Common myeloid progenitor, CD34-positive (primary cell): ENCODE measurements around the gene SPINDOC. TPM values are rescaled to one million over a fixed set of nuclear protein-coding genes. Genes with fewer than 3 reads are reported as not detected.
A peak's percentile ranks its signal among the peaks of the same experiment; 100 is the strongest.

Experiments
- CTCF ChIA-PET: fragments of 350-600 bp; sonication (Branson Sonifier 250); formaldehyde crosslinking; loops from one replicate; lab custom pipeline; 2021; ENCODE audit warnings: antibody characterized with exemption; lab: Charles Lee
- POLR2A ChIA-PET: fragments of 350-600 bp; sonication (Branson Sonifier 250); formaldehyde crosslinking; loops from one replicate; lab custom pipeline; 2021; ENCODE audit warnings: antibody characterized with exemption; lab: Charles Lee
- DNase-seq, 3 donors: peaks; one replicate each; pipeline versions ENCODE4 v3.0.0 to v3.0.0-alpha.2; 2013
- H3K27ac ChIP-seq, 2 experiments: 1 replicate in 1 of 2; 2 replicates in 1 of 2; pipeline ENCODE4 v1.7.0; 2013; ENCODE audit warnings: inconsistent platforms in 2 of 2, low read length in 2 of 2, mild to moderate bottlenecking in 2 of 2, low read depth in 1 of 2, moderate library complexity in 1 of 2; ENCODE audit not compliant: severe bottlenecking in 2 of 2, insufficient read depth in 1 of 2, poor library complexity in 1 of 2
- H3K27me3 ChIP-seq, 5 experiments: replicated peaks in 2 of 5; 1 replicate in 3 of 5; 2 replicates in 2 of 5; pipeline versions ENCODE4 v1.6.1 to v1.7.0; 2013; ENCODE audit warnings: low read length in 4 of 5, mild to moderate bottlenecking in 2 of 5, moderate library complexity in 2 of 5, inconsistent platforms in 1 of 5; ENCODE audit not compliant: insufficient read depth in 5 of 5, control insufficient read depth in 4 of 5
- H3K36me3 ChIP-seq, 4 experiments: 1 replicate in 2 of 4; 2 replicates in 2 of 4; pipeline versions ENCODE4 v1.6.1 to v1.7.0; 2013; ENCODE audit warnings: low read length in 3 of 4, control low read depth in 1 of 4, mild to moderate bottlenecking in 1 of 4; ENCODE audit not compliant: control insufficient read depth in 4 of 4, insufficient read depth in 4 of 4
- H3K4me1 ChIP-seq, 4 experiments: 1 replicate in 3 of 4; 2 replicates in 1 of 4; pipeline versions ENCODE4 v1.6.1 to v1.7.1; 2013; ENCODE audit warnings: low read length in 3 of 4, mild to moderate bottlenecking in 3 of 4, control low read depth in 1 of 4, inconsistent platforms in 1 of 4, moderate library complexity in 1 of 4; ENCODE audit not compliant: control insufficient read depth in 4 of 4, insufficient read depth in 4 of 4; ENCODE audit errors: control extremely low read depth in 1 of 4
- H3K4me3 ChIP-seq, 7 experiments: 1 replicate in 4 of 7; 2 replicates in 3 of 7; pipeline versions ENCODE4 v1.5.1 to v1.7.0; 2013; ENCODE audit warnings: mild to moderate bottlenecking in 7 of 7, low read length in 6 of 7, moderate library complexity in 6 of 7, inconsistent platforms in 2 of 7, low read depth in 2 of 7, control low read depth in 1 of 7; ENCODE audit not compliant: insufficient read depth in 4 of 7, control insufficient read depth in 1 of 7; ENCODE audit errors: extremely low read depth in 1 of 7
- H3K9me3 ChIP-seq, 5 experiments: 1 replicate in 4 of 5; 2 replicates in 1 of 5; pipeline versions ENCODE4 v1.6.1 to v1.7.1; 2013; ENCODE audit warnings: low read length in 4 of 5, mild to moderate bottlenecking in 2 of 5, inconsistent platforms in 1 of 5, low read depth in 1 of 5, moderate library complexity in 1 of 5; ENCODE audit not compliant: control insufficient read depth in 4 of 5, insufficient read depth in 2 of 5; ENCODE audit errors: control extremely low read depth in 1 of 5
- WGBS: methylation state at CpG from one replicate; pipeline ENCODE4 v1.1.5; 2013; ENCODE audit not compliant: insufficient coverage; 5-methylcytosine and 5-hydroxymethylcytosine counted together
- polyA plus RNA-seq: library from polyadenylated mRNA; unstranded; fragments of 120-200 nt; gene quantifications from one replicate; pipeline ENCODE4 v1.2.1, GENCODE V29; 2013

The SPINDOC gene
- 18.6 TPM for polyA plus RNA-seq

- DNase-seq = peak; percentile 34 to 57 (median 42)
- POLR2A ChIA-PET = interaction anchor here (1.0 kb wide), 1 partner anchor 352 kb away, joined by 3 read pairs; no protein-coding TSS in a partner anchor
- CTCF ChIA-PET = interaction anchor here (0.7 kb wide), 1 partner anchor 25 kb away, joined by 3 read pairs; no protein-coding TSS in a partner anchor
- Histone ChIP-seq H3K9me3 (no peaks in the 10 kb centered on the region), H3K4me3 (peak within 1 kb of the TSS; percentile 69 to 86 (median 80)), H3K4me1 (peaks cover 4 to 20% (median 15%) of the 10 kb centered on the region in 4 experiments), H3K27ac (peak within 1 kb of the TSS in 1 of 2 experiments; percentile 43), H3K36me3 (peaks cover 2 to 24% (median 14%) of the 10 kb centered on the region in 4 experiments), H3K27me3 (no peaks in the 10 kb centered on the region)
- WGBS = 0% methylated on average over 27 of the region's 65 CpGs
Observed at GRCh38 chr11:63813035-63813562, at the start of gene SPINDOC. TSS of gene SPINDOC (plus strand) at chr11:63813456. CDS start at chr11:63813687, 231 bp downstream.

- WGBS = 98% methylated on average over 58 of the region's 82 CpGs
- Histone ChIP-seq H3K4me3 (no peak overlapping the region), H3K27me3 (no peaks in the 10 kb centered on the region), H3K4me1 (peaks cover 0 to 18% (median 15%) of the 10 kb centered on the region in 4 experiments), H3K27ac (no peak overlapping the region), H3K36me3 (peaks cover 5 to 49% (median 29%) of the 10 kb centered on the region in 4 experiments), H3K9me3 (no peaks in the 10 kb centered on the region)
- ChIA-PET CTCF (interaction anchor here (1.0 kb wide), 1 partner anchor 74 kb away, joined by 4 read pairs; no protein-coding TSS in a partner anchor), POLR2A (no interaction called here)
- no peak for DNase-seq
Observed at GRCh38 chr11:63763496-63764339, 49.5 kb upstream of the SPINDOC start.

- Histone ChIP-seq H3K4me1 (peaks cover 0 to 24% (median 17%) of the 10 kb centered on the region in 4 experiments), H3K9me3 (no peaks in the 10 kb centered on the region), H3K27me3 (no peaks in the 10 kb centered on the region), H3K36me3 (peaks cover 5 to 47% (median 28%) of the 10 kb centered on the region in 4 experiments), H3K4me3 (no peak overlapping the region), H3K27ac (no peak overlapping the region)
- 94% methylated on average over 17 of the region's 23 CpGs for WGBS
- CTCF ChIA-PET = interaction anchor here (1.0 kb wide), 1 partner anchor 73 kb away, joined by 4 read pairs; no protein-coding TSS in a partner anchor
- no peak for DNase-seq
- POLR2A ChIA-PET = no interaction called here
Observed at GRCh38 chr11:63764340-63764678, 48.9 kb upstream of the SPINDOC start.

GRCh38 chr11:63764679-63765647, 48.3 kb upstream of the SPINDOC start:
- ChIA-PET POLR2A (no interaction called here), CTCF (interaction anchor here (1.0 to 4.1 kb wide), 3 partner anchors 24 to 72 kb away, joined by 3 to 21 read pairs (median 4); no protein-coding TSS in a partner anchor)
- Histone ChIP-seq H3K27ac (no peak overlapping the region), H3K9me3 (no peaks in the 10 kb centered on the region), H3K36me3 (peaks cover 3 to 45% (median 26%) of the 10 kb centered on the region in 4 experiments), H3K4me3 (no peak overlapping the region), H3K4me1 (peaks cover 0 to 30% (median 23%) of the 10 kb centered on the region in 4 experiments), H3K27me3 (peaks cover 0 to 4% (median 3%) of the 10 kb centered on the region in 5 experiments)
- no peak for DNase-seq
- 97% methylated on average over 25 of the region's 30 CpGs for WGBS

GRCh38 chr11:63765688-63766241, 47.5 kb upstream of the SPINDOC start:
- POLR2A ChIA-PET = no interaction called here
- CTCF ChIA-PET = interaction anchor here (0.8 to 4.1 kb wide), 5 partner anchors 9 to 184 kb away, joined by 3 to 21 read pairs (median 3); no protein-coding TSS in a partner anchor
- H3K36me3 ChIP-seq = peaks cover 2 to 37% (median 20%) of the 10 kb centered on the region in 4 experiments
- WGBS = 88% methylated on average over 14 of the region's 18 CpGs
- no peak for DNase-seq
- H3K27me3 ChIP-seq = peaks cover 0 to 12% (median 6%) of the 10 kb centered on the region in 5 experiments
- no peaks in the 10 kb centered on the region for H3K9me3 ChIP-seq
- H3K4me1 ChIP-seq = peaks cover 0 to 31% (median 26%) of the 10 kb centered on the region in 4 experiments
- no peak overlapping the region for H3K4me3 ChIP-seq
- no peak overlapping the region for H3K27ac ChIP-seq
